ENCODE measurements around the gene IMMP2L.

- TF ChIP-seq, protein P1, sequence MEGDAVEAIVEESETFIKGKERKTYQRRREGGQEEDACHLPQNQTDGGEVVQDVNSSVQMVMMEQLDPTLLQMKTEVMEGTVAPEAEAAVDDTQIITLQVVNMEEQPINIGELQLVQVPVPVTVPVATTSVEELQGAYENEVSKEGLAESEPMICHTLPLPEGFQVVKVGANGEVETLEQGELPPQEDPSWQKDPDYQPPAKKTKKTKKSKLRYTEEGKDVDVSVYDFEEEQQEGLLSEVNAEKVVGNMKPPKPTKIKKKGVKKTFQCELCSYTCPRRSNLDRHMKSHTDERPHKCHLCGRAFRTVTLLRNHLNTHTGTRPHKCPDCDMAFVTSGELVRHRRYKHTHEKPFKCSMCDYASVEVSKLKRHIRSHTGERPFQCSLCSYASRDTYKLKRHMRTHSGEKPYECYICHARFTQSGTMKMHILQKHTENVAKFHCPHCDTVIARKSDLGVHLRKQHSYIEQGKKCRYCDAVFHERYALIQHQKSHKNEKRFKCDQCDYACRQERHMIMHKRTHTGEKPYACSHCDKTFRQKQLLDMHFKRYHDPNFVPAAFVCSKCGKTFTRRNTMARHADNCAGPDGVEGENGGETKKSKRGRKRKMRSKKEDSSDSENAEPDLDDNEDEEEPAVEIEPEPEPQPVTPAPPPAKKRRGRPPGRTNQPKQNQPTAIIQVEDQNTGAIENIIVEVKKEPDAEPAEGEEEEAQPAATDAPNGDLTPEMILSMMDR (IDR thresholded peaks at IDR 0.05; ENCODE audit: extremely low read depth in 1 of 2, insufficient read depth in 1 of 2, low read depth in 1 of 2, low read length in 2 of 2), result no peak
- no peak for TF ChIP-seq EZH2 (IDR thresholded peaks at IDR 0.05; ENCODE audit: borderline replicate concordance, low read depth, low read length, severe bottlenecking)
- TF ChIP-seq, protein P2, sequence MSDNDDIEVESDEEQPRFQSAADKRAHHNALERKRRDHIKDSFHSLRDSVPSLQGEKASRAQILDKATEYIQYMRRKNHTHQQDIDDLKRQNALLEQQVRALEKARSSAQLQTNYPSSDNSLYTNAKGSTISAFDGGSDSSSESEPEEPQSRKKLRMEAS (IDR thresholded peaks at IDR 0.05; ENCODE audit: insufficient read depth, insufficient read length), result no peak
- TF ChIP-seq POLR2AphosphoS5 (IDR thresholded peaks at IDR 0.05; ENCODE audit: insufficient read depth, low read depth, low read length), result no peak
- no peak for TF ChIP-seq MYC (IDR thresholded peaks at IDR 0.05; ENCODE audit: low read depth, low read length)
- no peak for TF ChIP-seq POLR2A (IDR thresholded peaks at IDR 0.05; ENCODE audit: low read depth, low read length)
Observed at GRCh38 chr7:110720626-110721025, 841.7 kb downstream of the IMMP2L start.
